C4-2B (cell line): ENCODE measurements around the gene RAB4A.

ENCODE experiments used
- CTCF ChIP-seq: fragments of 450-650 bp; conservative IDR thresholded peaks from 2 replicates; pipeline ENCODE4 v1.5.1; 2017; ENCODE audit warnings: mild to moderate bottlenecking
- ZFX ChIP-seq: fragments of 450-650 bp; IDR thresholded peaks from 2 replicates; pipeline ENCODE4 v1.6.1; 2017

GRCh38 chr1:229334716-229335115 is 63.8 kb downstream of the RAB4A start:
- no peak for TF ChIP-seq CTCF
- no peak for TF ChIP-seq ZFX
